PFSK-1 (cell line): ENCODE results near the gene DNAJC27.

Experiments
- FOXP2 ChIP-seq: optimal IDR thresholded peaks from 2 replicates; pipeline ENCODE3; 2011; ENCODE audit warnings: borderline replicate concordance, control low read depth, inconsistent platforms; ENCODE audit not compliant: insufficient read depth; ENCODE audit errors: extremely low read length, extremely low read depth
- POLR2AphosphoS5 ChIP-seq: IDR thresholded peaks from 2 replicates; pipeline ENCODE4 v1.6.1; 2012; ENCODE audit warnings: low read depth, mild to moderate bottlenecking, control low read depth, low read length, moderate library complexity
- REST ChIP-seq, 2 experiments: IDR thresholded peaks; 2 replicates each; pipeline versions ENCODE4 v1.6.1 to v1.8.0; 2011 to 2012; ENCODE audit warnings: low read depth in 2 of 2, low read length in 2 of 2, control low read depth in 1 of 2, inconsistent platforms in 1 of 2, mild to moderate bottlenecking in 1 of 2, moderate library complexity in 1 of 2; ENCODE audit not compliant: insufficient read depth in 1 of 2
- SIN3A ChIP-seq: IDR thresholded peaks from 2 replicates; pipeline ENCODE4 v1.6.1; 2012; ENCODE audit warnings: mild to moderate bottlenecking, low read length, moderate library complexity, borderline replicate concordance; ENCODE audit not compliant: insufficient read depth
- TAF1 ChIP-seq: IDR thresholded peaks from 2 replicates; pipeline ENCODE4 v1.6.1; 2012; ENCODE audit warnings: low read length, control low read depth, borderline replicate concordance; ENCODE audit not compliant: insufficient read depth

Gene DNAJC27

GRCh38 chr2:24970483-24971285, 1.1 kb downstream of the DNAJC27 start:
- TF ChIP-seq FOXP2 = no peak
- TF ChIP-seq SIN3A = no peak
- TF ChIP-seq TAF1 = no peak
- TF ChIP-seq REST (IDR thresholded peaks at IDR 0.05; ENCODE audit: insufficient read depth in 1 of 2, low read depth in 2 of 2, low read length in 2 of 2) = no peak
- no peak for TF ChIP-seq POLR2AphosphoS5

DNA sequence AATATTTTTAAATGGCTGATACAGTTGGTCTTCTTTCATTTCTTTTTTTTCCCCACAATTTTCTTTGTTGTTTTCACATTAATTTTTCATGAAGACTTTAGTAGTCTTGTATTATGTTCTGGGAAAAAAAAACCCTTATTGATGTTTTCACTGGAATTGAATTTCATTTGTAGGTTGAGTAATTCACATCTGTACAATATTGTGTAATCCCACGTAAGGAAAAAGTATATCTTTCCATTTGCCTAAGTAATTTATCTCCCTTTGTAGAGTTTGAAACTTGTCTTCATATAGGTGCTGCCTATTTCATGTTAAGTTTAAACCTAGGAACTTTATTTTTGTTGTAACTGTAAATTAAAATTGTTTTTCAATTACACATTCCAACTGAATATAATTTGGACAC, 2.0 kb downstream of the DNAJC27 start:
- TF ChIP-seq POLR2AphosphoS5 = no peak
- no peak for TF ChIP-seq SIN3A
- TF ChIP-seq REST (IDR thresholded peaks at IDR 0.05; ENCODE audit: insufficient read depth in 1 of 2, low read depth in 2 of 2, low read length in 2 of 2) = no peak
- TF ChIP-seq FOXP2 = no peak
- TF ChIP-seq TAF1 = no peak

DNA sequence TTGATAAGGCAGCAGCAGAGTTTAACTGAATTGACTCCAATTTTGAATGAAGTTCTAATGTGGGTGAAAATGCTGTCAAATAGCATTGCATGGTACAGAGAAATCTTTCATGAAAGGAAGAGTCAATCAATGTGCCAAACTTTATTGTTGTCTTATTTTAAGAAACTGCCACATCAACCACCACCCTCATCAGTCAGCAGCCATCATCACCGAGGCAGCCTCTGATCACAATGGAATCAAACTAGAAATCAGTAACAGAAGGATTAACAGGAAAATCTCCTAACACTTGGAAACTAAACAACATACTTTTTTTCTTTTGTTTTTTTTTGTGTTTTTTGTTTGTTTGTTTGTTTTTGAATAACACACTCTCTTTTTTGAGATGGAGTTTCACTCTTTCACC, 9.9 kb downstream of the DNAJC27 start:
- TF ChIP-seq POLR2AphosphoS5 (no peak), SIN3A (no peak), FOXP2 (no peak), TAF1 (no peak), REST (IDR thresholded peaks at IDR 0.05; ENCODE audit: insufficient read depth in 1 of 2, low read depth in 2 of 2, low read length in 2 of 2) (no peak)

DNA sequence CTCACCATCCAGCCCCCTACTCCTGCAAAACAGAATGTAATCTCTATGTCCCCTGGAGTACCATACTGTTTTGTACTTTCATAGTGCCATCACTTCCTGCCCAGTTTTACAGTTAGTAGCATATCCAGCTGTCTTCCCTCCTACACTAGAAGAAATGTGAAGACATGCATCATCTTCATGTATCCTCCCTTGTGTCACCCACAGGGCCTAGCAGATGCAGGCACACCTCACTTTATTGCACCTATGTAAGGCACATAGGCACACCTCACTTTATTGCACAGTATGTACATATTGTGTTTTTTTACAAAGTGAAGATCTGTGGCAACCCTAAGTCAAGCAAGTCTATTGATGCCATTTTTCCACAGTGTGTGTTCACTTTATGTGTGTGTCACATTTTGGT, 12.0 kb downstream of the DNAJC27 start:
- TF ChIP-seq REST (IDR thresholded peaks at IDR 0.05; ENCODE audit: insufficient read depth in 1 of 2, low read depth in 2 of 2, low read length in 2 of 2) = no peak
- no peak for TF ChIP-seq SIN3A
- no peak for TF ChIP-seq TAF1
- TF ChIP-seq POLR2AphosphoS5 = no peak
- TF ChIP-seq FOXP2 = no peak
